ENCODE results near the gene SSR3. TPM values are rescaled to one million over a fixed set of nuclear protein-coding genes. Genes with fewer than 3 reads are reported as not detected.

Gene SSR3
- total RNA-seq, 4 donors from 2014 or later = 99.6 to 308 (median 165) TPM

DNA sequence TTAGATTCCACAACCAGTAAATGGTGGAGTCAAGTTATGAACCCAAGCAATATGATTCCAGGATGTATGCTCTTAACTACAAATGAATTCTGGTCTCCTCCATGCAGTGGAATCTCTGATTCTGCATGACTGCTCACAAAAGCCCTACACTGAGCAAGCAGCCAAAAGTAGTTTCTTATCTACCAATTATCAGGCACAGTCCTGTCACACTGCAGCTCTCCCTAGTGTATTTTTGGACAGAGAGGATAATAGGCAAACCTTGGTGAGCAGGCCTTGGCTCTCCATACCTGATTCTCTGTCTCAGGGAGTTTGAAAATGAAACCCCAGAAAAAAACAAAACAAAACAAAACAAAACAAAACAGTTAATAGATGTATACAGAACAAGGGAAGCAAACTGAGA lies 3.5 kb upstream of the SSR3 start:
- H3K9me3 ChIP-seq = no peaks in the 10 kb centered on the region
- TF ChIP-seq EP300 (IDR thresholded peaks at IDR 0.05) (no peak), CTCF (IDR thresholded peaks at IDR 0.05) (no peak), POLR2AphosphoS5 (IDR thresholded peaks at IDR 0.05) (no peak)
- H3K27ac ChIP-seq = no peak overlapping the region
- no peak overlapping the region for H3K4me3 ChIP-seq
- ATAC-seq = no peak
- peaks cover 4 to 10% (median 5%) of the 10 kb centered on the region in 3 donors for H3K4me1 ChIP-seq
- no peaks in the 10 kb centered on the region for H3K36me3 ChIP-seq
- no peaks in the 10 kb centered on the region for H3K27me3 ChIP-seq

- peaks cover 7 to 49% (median 9%) of the 10 kb centered on the region in 3 donors for H3K4me1 ChIP-seq
- peak overlapping the region; percentile 77 to 92 (median 90) for H3K27ac ChIP-seq
- H3K9me3 ChIP-seq = no peaks in the 10 kb centered on the region
- peaks cover 0 to 26% of the 10 kb centered on the region in 2 donors for H3K36me3 ChIP-seq
- no peak for ATAC-seq
- TF ChIP-seq POLR2AphosphoS5 (IDR thresholded peaks at IDR 0.05) = no peak
- TF ChIP-seq POLR2A (IDR thresholded peaks at IDR 0.05) = no peak
- no peak for TF ChIP-seq EP300 (IDR thresholded peaks at IDR 0.05)
- TF ChIP-seq CTCF (IDR thresholded peaks at IDR 0.05) = no peak
- 0 to 2% methylated on average over 2 to 5 of the region's 11 CpGs for WGBS, 2 donors (ENCODE audit: low coverage in 1 of 2)
- H3K27me3 ChIP-seq = no peaks in the 10 kb centered on the region
- peak overlapping the region; percentile 81 to 89 for H3K4me3 ChIP-seq
Measured at GRCh38 chr3:156554515-156554841, 439 bp downstream of the SSR3 start.

GRCh38 chr3:156553705-156554356 lies 1.1 kb downstream of the SSR3 start:
- Histone ChIP-seq H3K9me3 (no peaks in the 10 kb centered on the region), H3K4me1 (peaks cover 8 to 56% (median 9%) of the 10 kb centered on the region in 3 donors), H3K27me3 (no peaks in the 10 kb centered on the region), H3K36me3 (peaks cover 0 to 28% of the 10 kb centered on the region in 2 donors), H3K27ac (peak overlapping the region; percentile 77 to 92 (median 90)), H3K4me3 (peak overlapping the region; percentile 81 to 89)
- ATAC-seq = no peak
- no peak for TF ChIP-seq POLR2A (IDR thresholded peaks at IDR 0.05)
- TF ChIP-seq CTCF (IDR thresholded peaks at IDR 0.05) = no peak
- TF ChIP-seq POLR2AphosphoS5 (IDR thresholded peaks at IDR 0.05) = no peak
- no peak for TF ChIP-seq EP300 (IDR thresholded peaks at IDR 0.05)
- WGBS, 2 donors (ENCODE audit: low coverage in 1 of 2) = 24 to 25% methylated on average over 11 of the region's 11 CpGs

GRCh38 chr3:156552973-156553372 lies 1.9 kb downstream of the SSR3 start:
- 55 to 57% methylated on average over 2 of the region's 2 CpGs for WGBS, 2 donors (ENCODE audit: low coverage in 1 of 2)
- TF ChIP-seq CTCF (IDR thresholded peaks at IDR 0.05) = no peak
- TF ChIP-seq POLR2AphosphoS5 (IDR thresholded peaks at IDR 0.05) = no peak
- TF ChIP-seq POLR2A (IDR thresholded peaks at IDR 0.05) = no peak
- TF ChIP-seq EP300 (IDR thresholded peaks at IDR 0.05) = no peak
- no peaks in the 10 kb centered on the region for H3K27me3 ChIP-seq
- H3K27ac ChIP-seq = peak overlapping the region in 2 of 4 donors; percentile 91 to 92
- peaks cover 8 to 64% (median 13%) of the 10 kb centered on the region in 3 donors for H3K4me1 ChIP-seq
- ATAC-seq = no peak
- H3K36me3 ChIP-seq = peaks cover 0 to 36% of the 10 kb centered on the region in 2 donors
- H3K9me3 ChIP-seq = no peaks in the 10 kb centered on the region
- peak overlapping the region in 1 of 2 donors; percentile 89 for H3K4me3 ChIP-seq

- Histone ChIP-seq H3K4me1 (peaks cover 14 to 77% (median 15%) of the 10 kb centered on the region in 3 donors), H3K36me3 (peaks cover 0 to 46% of the 10 kb centered on the region in 2 donors), H3K4me3 (peak overlapping the region in 1 of 2 donors; percentile 89), H3K27ac (peak overlapping the region in 3 of 4 donors; percentile 25 to 92 (median 35)), H3K9me3 (no peaks in the 10 kb centered on the region), H3K27me3 (no peaks in the 10 kb centered on the region)
- WGBS, 2 donors (ENCODE audit: low coverage in 1 of 2) = 57 to 76% methylated on average over 4 of the region's 4 CpGs
- no peak for TF ChIP-seq EP300 (IDR thresholded peaks at IDR 0.05)
- no peak for TF ChIP-seq POLR2AphosphoS5 (IDR thresholded peaks at IDR 0.05)
- no peak for TF ChIP-seq CTCF (IDR thresholded peaks at IDR 0.05)
- no peak for TF ChIP-seq POLR2A (IDR thresholded peaks at IDR 0.05)
- no peak for ATAC-seq
Measured at GRCh38 chr3:156551746-156552145, 3.2 kb downstream of the SSR3 start.

All from gastroesophageal sphincter (tissue), 4 donors.